Measurements from ENCODE around the gene CHST3.
"Not testable (repeated sequence)": the region's sequence is repeated elsewhere in the genome, so short reads cannot be mapped to it uniquely, and the experiment has no call there.

The CHST3 gene, protein sequence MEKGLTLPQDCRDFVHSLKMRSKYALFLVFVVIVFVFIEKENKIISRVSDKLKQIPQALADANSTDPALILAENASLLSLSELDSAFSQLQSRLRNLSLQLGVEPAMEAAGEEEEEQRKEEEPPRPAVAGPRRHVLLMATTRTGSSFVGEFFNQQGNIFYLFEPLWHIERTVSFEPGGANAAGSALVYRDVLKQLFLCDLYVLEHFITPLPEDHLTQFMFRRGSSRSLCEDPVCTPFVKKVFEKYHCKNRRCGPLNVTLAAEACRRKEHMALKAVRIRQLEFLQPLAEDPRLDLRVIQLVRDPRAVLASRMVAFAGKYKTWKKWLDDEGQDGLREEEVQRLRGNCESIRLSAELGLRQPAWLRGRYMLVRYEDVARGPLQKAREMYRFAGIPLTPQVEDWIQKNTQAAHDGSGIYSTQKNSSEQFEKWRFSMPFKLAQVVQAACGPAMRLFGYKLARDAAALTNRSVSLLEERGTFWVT

DNA sequence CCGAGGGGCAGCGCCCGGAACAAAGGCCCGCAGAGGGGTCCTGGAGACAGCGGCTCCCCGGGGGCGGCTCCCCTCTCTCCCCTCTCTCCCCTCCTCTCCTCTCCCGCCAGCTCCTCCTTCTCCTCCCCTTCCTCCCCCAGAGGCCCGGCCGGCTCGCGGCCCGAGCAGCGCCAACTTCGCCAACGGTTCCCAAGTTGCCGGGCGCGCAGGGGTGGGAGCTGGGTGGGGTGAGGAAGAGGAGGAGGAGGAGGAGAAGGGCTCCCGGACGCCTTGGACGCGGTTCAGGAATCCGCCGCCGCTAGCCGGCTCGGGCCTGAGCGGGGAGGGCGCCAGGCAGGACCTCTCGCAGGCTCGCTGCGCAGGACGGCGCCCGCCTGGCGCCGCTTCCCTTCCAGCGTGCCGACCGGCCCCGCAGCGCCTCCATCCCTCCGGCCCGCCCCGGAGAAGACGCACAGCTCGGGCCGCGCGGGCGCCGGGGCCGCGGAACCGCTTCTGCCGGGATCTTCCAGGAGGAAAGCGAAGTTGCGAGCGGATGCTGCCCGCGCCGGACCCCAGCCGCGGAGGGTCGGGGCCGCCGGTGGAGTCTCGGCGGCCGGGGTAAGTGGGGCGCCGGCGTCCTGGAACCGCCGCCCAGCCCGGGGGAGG is at the start of gene CHST3:
TSS of gene CHST3 (plus strand) at position 298 of the 645 bp plus-strand sequence. CDS start 41,448 bp downstream, outside the sequence.
- Mint-ChIP-seq H3K27ac (peak within 1 kb of the TSS; percentile 83), H3K36me3 (ENCODE audit: low read depth) (no peaks in the 10 kb centered on the region), H3K4me3 (peak within 1 kb of the TSS; percentile 82), H3K9me3 (no peaks in the 10 kb centered on the region), H3K27me3 (peaks cover 63% of the 10 kb centered on the region), H3K4me1 (ENCODE audit: low read depth) (peaks cover 21% of the 10 kb centered on the region)

DNA sequence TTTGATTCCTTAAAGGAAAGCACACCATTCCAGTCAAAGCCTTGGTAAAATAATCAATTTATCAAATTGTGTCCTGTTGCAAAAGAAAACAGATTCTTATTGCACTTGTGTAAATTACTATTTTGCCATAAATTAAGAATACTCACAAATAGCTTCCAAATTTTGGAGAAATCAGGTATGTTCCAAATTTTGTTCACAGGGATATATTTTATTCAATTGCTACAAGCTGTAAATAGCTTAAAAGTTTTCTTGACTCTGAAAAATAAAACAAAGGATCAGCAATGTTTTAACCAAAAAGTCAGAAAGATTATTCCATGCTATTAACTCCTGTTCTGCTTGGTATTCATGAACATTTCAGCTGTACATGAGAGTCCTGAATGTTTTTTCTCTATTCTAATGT is 47.4 kb upstream of the CHST3 start:
- H3K27ac Mint-ChIP-seq = no peak overlapping the region
- no peaks in the 10 kb centered on the region for H3K4me1 Mint-ChIP-seq (ENCODE audit: low read depth)
- H3K4me3 Mint-ChIP-seq = no peak overlapping the region
- H3K27me3 Mint-ChIP-seq = no peaks in the 10 kb centered on the region
- no peaks in the 10 kb centered on the region for H3K36me3 Mint-ChIP-seq (ENCODE audit: low read depth)
- H3K9me3 Mint-ChIP-seq = peaks cover 4% of the 10 kb centered on the region

DNA sequence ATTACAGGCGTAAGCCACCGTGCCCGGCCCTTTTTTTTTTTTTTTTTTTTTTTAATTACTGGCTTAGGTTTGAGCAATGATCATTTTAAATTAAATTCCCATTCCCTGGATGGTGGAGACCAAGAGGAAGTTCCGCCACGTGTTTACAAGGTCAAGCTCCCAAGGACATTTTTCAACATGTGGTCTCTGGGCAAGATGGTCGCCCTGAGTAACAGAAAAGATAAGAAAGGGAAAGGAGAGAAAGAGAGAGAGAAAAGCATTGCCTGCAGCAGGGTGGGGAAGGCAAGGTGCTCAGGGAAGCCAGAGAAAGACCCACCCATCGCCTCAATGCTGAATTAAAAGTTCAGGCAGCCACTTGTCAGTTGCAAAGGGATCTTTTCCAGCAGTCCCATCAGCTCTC is 45.2 kb upstream of the CHST3 start:
- no peaks in the 10 kb centered on the region for H3K36me3 Mint-ChIP-seq (ENCODE audit: low read depth)
- peaks cover 4% of the 10 kb centered on the region for H3K9me3 Mint-ChIP-seq
- H3K4me3 Mint-ChIP-seq = no peak overlapping the region
- no peaks in the 10 kb centered on the region for H3K4me1 Mint-ChIP-seq (ENCODE audit: low read depth)
- H3K27ac Mint-ChIP-seq = no peak overlapping the region
- H3K27me3 Mint-ChIP-seq = no peaks in the 10 kb centered on the region

- H3K27ac Mint-ChIP-seq; H3K27me3 Mint-ChIP-seq; H3K9me3 Mint-ChIP-seq; H3K36me3 Mint-ChIP-seq (ENCODE audit: low read depth); H3K4me1 Mint-ChIP-seq (ENCODE audit: low read depth); H3K4me3 Mint-ChIP-seq: not testable (repeated sequence)
These were observed 44.1 kb upstream of the CHST3 start for GRCh38 chr10:71919956-71920539.

- H3K4me1 Mint-ChIP-seq (ENCODE audit: low read depth) = no peaks in the 10 kb centered on the region
- peaks cover 4% of the 10 kb centered on the region for H3K9me3 Mint-ChIP-seq
- H3K27ac Mint-ChIP-seq = no peak overlapping the region
- H3K36me3 Mint-ChIP-seq (ENCODE audit: low read depth) = no peaks in the 10 kb centered on the region
- H3K27me3 Mint-ChIP-seq = no peaks in the 10 kb centered on the region
- no peak overlapping the region for H3K4me3 Mint-ChIP-seq
These were observed 43.5 kb upstream of the CHST3 start for GRCh38 chr10:71920540-71921323.

- Mint-ChIP-seq H3K27ac (no peak overlapping the region), H3K4me1 (ENCODE audit: low read depth) (no peaks in the 10 kb centered on the region), H3K4me3 (no peak overlapping the region), H3K9me3 (peaks cover 4% of the 10 kb centered on the region), H3K36me3 (ENCODE audit: low read depth) (no peaks in the 10 kb centered on the region), H3K27me3 (no peaks in the 10 kb centered on the region)
These were observed 42.7 kb upstream of the CHST3 start for GRCh38 chr10:71921324-71922027.

DNA sequence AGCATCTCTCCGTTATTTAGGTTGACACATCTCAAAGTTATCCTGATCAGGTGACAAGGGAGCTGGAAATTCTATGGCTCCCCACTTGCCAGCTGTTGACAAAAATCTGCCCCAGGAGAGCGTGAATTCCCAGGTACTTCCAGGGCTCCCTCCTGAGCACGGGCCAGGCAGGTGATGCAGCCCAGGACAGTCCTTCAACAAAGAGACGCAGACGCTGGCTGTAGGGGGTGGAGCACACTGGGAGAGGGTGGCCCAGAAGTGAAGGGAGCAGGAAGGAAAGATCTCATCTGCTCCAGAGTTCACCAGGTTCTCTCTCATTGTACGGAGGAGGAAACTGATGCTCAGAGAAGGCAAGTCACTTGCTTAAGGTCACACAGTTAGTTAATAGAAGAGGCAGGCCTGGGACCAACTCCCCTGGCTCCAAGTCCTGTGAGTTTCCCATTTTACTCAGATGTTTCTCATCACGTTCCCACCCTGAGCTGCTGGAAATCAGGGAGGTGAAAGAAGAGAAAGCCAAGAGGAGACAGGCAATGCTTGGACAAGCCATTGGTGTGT is 41.0 kb upstream of the CHST3 start:
- no peaks in the 10 kb centered on the region for H3K36me3 Mint-ChIP-seq (ENCODE audit: low read depth)
- H3K27ac Mint-ChIP-seq = no peak overlapping the region
- H3K27me3 Mint-ChIP-seq = no peaks in the 10 kb centered on the region
- H3K4me1 Mint-ChIP-seq (ENCODE audit: low read depth) = no peaks in the 10 kb centered on the region
- H3K9me3 Mint-ChIP-seq = no peaks in the 10 kb centered on the region
- H3K4me3 Mint-ChIP-seq = no peak overlapping the region

GRCh38 chr10:71924771-71925170 is 39.4 kb upstream of the CHST3 start:
- no peaks in the 10 kb centered on the region for H3K36me3 Mint-ChIP-seq (ENCODE audit: low read depth)
- no peaks in the 10 kb centered on the region for H3K9me3 Mint-ChIP-seq
- H3K27me3 Mint-ChIP-seq = no peaks in the 10 kb centered on the region
- no peak overlapping the region for H3K4me3 Mint-ChIP-seq
- H3K27ac Mint-ChIP-seq = no peak overlapping the region
- H3K4me1 Mint-ChIP-seq (ENCODE audit: low read depth) = no peaks in the 10 kb centered on the region

- Mint-ChIP-seq H3K27me3 (peaks cover 2% of the 10 kb centered on the region), H3K9me3 (no peaks in the 10 kb centered on the region), H3K27ac (no peak overlapping the region), H3K36me3 (ENCODE audit: low read depth) (no peaks in the 10 kb centered on the region), H3K4me3 (no peak overlapping the region), H3K4me1 (ENCODE audit: low read depth) (peaks cover 3% of the 10 kb centered on the region)
These were observed 37.0 kb upstream of the CHST3 start for GRCh38 chr10:71927159-71927558.

- Mint-ChIP-seq H3K36me3 (ENCODE audit: low read depth) (no peaks in the 10 kb centered on the region), H3K4me3 (no peak overlapping the region), H3K27me3 (peaks cover 5% of the 10 kb centered on the region), H3K9me3 (no peaks in the 10 kb centered on the region), H3K27ac (no peak overlapping the region), H3K4me1 (ENCODE audit: low read depth) (peaks cover 7% of the 10 kb centered on the region)
These were observed 36.2 kb upstream of the CHST3 start for GRCh38 chr10:71927776-71928592.

- Mint-ChIP-seq H3K27me3 (peaks cover 5% of the 10 kb centered on the region), H3K27ac (no peak overlapping the region), H3K4me1 (ENCODE audit: low read depth) (peaks cover 26% of the 10 kb centered on the region), H3K4me3 (no peak overlapping the region), H3K9me3 (no peaks in the 10 kb centered on the region), H3K36me3 (ENCODE audit: low read depth) (no peaks in the 10 kb centered on the region)
These were observed 32.9 kb upstream of the CHST3 start for GRCh38 chr10:71931295-71931694.

DNA sequence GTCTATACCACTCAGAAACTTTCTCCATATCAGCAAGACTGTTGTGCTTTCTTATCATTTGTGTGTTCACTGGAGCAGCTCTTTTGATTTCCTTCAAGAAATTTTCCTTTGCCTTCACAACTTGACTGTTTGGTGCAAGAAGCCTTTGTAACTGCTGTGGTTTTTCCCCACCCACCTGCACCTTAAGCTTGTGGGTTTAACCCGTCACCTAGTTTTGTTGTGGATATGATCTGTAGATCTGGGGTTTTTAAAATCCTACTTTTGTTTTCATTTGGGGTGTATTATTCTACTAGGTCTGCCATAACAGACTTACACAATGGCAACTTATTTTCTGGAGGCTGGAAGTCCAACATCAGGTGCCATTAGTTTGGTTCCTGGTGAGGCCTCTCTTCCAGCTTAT is 30.5 kb upstream of the CHST3 start:
- Mint-ChIP-seq H3K27ac (peak overlapping the region; percentile 67), H3K4me3 (no peak overlapping the region), H3K4me1 (ENCODE audit: low read depth) (peaks cover 26% of the 10 kb centered on the region), H3K9me3 (peaks cover 6% of the 10 kb centered on the region), H3K27me3 (peaks cover 5% of the 10 kb centered on the region), H3K36me3 (ENCODE audit: low read depth) (no peaks in the 10 kb centered on the region)

DNA sequence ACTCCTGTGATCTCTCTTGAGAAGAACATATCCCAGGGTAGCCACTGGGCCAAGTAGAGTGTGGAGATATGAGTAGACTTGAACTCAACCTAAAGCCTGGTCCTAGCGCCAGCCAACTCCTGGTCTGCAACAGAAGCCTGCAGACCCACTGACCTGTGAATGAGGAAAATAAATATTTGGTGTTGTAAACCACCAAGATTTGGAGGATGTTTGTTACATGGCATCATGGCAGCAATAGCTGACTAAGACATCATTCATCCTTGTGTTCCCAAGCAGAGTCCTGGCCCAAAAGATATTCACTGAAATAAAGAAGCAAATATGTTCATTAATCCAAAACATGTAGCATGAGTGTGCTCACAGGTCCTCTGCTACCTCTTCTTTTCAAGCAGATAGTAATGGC is 26.0 kb upstream of the CHST3 start:
- Mint-ChIP-seq H3K9me3 (peaks cover 15% of the 10 kb centered on the region), H3K4me1 (ENCODE audit: low read depth) (peaks cover 28% of the 10 kb centered on the region), H3K27me3 (no peaks in the 10 kb centered on the region), H3K27ac (no peak overlapping the region), H3K36me3 (ENCODE audit: low read depth) (no peaks in the 10 kb centered on the region), H3K4me3 (no peak overlapping the region)

All from stimulated activated naive CD8-positive, alpha-beta T cell treated with anti-CD3 and anti-CD28 coated beads, Interleukin-15, Interleukin-2, amounts not matched to agents 100 ng/mL and 50 ng/mL, for 24 hours (primary cell).